ENCODE measurements around the gene IFNK.
"Not testable (repeated sequence)": the region's sequence is repeated elsewhere in the genome, so short reads cannot be mapped to it uniquely, and the experiment has no call there.

Gene IFNK, protein sequence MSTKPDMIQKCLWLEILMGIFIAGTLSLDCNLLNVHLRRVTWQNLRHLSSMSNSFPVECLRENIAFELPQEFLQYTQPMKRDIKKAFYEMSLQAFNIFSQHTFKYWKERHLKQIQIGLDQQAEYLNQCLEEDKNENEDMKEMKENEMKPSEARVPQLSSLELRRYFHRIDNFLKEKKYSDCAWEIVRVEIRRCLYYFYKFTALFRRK

DNA sequence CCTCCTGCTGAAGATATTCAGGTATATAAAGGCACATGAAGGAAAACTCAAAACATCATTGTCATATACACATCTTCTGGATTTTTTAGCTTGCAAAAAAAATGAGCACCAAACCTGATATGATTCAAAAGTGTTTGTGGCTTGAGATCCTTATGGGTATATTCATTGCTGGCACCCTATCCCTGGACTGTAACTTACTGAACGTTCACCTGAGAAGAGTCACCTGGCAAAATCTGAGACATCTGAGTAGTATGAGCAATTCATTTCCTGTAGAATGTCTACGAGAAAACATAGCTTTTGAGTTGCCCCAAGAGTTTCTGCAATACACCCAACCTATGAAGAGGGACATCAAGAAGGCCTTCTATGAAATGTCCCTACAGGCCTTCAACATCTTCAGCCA is at the start of gene IFNK:
TSS of gene IFNK (plus strand) at position 55 of the 400 bp plus-strand sequence. CDS start at position 102, 47 bp downstream.
- no peak for FAIRE-seq

DNA sequence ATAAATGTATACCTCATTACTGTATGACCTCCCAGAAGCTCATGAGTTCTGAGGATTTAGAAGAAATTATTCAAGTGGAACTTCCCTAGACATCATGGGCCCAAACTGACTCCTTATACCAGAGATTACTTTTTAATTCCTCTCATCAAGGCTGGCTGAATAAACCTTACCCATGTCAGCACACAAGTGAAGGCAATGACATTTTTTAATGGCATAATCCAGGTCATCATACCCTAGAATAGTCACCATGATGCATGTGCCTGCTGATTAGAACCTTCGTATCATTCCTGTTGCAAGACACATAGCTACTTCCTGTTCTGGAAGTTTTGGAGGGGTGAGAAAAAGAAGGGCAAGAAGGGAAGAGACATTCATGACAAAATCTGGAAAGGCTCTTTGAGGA is 49.8 kb upstream of the IFNK start:
- no peak for FAIRE-seq

DNA sequence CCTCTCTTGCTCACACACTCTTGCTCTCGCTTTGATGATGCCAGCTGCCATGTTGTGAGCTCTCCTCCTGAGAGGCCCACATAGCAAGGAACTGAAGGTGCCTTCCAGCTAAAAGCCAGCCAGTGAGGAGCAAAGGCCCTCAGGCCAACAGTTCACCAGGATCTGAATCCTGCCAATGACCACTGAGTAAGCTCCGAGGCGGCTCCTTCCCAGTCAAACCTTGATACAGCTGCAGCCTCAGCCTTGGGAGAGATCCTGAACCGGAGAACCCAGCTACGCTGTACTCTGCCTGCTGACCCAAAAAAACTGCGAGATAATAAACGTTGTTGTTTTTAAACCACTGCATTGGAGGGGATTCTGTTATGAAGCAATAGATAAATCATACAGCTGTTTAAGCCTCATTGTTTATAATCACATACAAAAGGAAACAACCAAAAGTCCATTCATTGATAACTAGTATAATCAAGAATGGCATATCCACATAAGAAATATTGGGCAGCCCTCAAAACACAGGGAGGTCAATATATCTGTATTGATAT is 49.0 kb upstream of the IFNK start:
- no peak for FAIRE-seq

DNA sequence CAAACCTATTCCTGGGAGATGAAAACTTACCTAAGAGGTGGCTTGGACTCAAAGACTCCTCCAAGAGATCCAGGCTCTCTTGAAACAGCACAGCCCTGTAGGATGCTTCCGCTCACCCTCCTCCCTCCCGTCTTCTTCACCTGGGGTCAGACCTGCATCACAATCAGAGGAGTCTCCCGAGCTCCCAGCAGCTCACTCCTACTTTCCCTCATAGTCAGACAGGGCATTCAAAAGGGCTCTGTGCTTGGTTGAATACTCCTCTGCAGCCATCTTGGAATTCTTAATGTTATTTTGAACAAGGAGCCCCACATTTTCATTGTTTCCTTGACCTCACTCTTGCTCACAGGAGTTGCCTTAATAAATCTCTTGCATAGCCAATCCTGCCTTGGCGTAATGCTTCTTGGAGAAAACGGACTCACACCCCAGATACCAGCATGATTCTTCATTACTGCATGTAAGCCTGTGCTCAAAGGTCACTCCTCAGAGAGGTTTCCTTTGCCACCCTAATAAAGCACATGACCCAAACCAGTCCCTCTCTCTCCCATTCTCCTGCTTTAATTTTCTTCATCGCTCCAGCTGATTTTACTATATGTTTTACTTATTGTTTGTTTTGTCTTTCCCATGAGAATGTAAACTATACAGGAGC is 47.1 kb upstream of the IFNK start:
- FAIRE-seq = no peak

DNA sequence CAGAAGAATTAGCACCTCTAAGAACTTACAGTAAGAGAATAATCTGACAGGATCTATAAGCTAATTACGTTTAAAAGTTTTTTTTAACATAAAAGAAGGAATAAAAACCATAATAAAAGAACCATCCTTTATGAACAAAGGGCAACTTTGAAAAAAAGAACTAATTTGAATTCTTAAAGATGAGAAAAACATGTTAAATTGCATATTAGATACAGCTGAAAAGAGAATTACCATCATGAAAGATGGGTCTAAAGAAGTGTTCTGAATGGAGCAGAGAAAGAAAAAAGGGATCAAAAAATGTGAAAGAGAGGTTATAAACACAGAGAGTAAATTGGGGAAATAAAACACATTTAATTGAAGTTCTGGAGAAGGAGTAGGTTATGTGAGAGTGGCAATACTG is 45.8 kb upstream of the IFNK start:
- no peak for FAIRE-seq

DNA sequence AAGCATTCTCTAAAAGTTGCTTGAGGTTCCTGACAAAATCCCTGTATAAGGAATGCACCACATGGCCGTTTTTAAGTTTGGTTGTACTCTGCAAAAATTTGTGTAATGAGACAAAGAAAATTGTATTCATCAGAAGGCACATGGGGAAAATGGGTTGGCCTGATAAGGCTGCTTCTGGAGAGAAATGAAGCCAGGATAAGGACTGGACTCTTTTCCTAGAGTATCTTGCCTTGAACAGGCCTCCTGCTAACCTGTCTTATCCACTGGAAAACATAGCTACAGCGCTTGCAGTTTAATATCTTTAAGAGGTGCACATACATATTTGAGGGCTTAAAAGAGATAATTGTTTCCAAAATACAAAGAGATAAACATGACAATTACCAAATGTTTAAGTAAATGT is 41.4 kb upstream of the IFNK start:
- FAIRE-seq = no peak

DNA sequence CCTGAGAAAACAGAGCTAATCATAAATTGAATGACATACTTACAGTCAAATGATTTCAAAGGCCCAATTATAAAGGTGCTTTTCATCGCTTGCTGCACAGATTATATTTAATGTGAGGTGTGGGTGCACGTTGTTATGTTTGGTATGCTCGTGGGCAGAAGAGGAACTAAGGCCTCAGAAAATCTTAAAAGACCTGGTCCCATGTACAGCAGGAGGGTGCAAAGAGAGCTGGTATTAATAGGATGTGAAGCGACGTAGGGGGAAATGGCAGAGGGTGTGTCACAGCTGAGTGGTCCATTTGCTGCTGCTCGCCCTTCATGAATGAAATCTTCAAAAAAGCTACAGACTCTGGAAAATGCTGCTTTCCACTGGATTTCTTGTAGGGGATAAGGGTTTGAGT is 40.5 kb upstream of the IFNK start:
- no peak for FAIRE-seq

DNA sequence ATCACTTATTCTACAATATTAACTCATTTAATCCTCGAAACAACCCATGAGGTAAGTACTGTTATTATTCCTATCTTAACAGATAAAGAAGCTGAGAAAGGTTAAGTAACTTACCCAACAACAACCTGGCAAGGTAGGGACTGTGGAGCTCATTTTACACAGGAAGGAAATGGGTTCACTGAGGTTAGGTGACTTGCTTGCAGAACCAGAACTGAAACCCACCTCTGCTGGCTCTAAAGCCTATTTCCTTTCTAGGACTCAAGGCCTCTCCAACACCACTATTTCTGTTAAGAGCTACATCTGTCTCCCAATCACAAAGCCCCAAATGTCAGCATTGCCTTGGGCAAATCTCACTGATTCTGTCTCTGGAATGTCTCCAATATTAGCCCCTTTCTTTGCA is 38.9 kb upstream of the IFNK start:
- no peak for FAIRE-seq

DNA sequence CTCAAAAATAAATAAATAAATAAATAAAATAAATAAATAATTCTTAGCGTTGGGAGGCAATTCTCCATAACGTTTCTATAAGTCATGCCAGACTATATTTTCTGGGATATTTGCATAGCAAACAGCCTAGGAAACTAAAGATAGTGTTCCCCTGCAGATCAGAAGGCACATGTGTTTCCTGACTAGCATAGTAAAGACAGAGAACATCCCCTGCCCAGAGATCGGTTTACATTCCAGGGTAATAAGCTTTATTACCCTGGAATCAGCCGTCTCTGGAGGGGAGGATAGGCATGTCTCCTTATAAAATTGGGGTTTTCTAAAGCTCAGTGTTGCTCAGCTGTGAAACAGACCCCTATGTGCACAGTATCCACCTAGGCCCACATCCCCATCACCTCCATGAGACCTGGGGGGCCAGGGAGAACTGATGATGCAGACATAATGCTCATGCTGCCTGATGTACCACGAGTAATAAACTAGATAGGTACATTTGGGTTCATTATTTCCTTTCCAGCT is 36.9 kb upstream of the IFNK start:
- no peak for FAIRE-seq

DNA sequence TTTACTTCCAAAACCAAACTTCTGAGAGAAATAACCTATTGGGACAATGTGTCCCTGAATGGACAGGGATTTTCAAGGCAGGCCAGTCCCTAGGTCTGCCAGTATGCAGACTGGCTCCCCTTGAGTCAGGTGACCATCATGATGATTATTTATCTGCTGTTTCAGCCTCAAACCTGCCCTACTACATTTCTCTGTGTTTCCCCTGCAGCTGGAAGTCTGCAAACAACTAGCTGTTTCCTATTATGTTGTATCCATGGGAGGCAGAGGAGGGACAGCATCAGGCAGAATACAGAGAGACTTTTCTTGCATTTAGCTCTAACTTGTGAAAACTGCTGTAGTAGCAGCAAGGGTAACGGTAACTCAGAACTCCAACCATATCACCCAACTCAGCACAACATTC is 36.2 kb upstream of the IFNK start:
- FAIRE-seq = no peak

DNA sequence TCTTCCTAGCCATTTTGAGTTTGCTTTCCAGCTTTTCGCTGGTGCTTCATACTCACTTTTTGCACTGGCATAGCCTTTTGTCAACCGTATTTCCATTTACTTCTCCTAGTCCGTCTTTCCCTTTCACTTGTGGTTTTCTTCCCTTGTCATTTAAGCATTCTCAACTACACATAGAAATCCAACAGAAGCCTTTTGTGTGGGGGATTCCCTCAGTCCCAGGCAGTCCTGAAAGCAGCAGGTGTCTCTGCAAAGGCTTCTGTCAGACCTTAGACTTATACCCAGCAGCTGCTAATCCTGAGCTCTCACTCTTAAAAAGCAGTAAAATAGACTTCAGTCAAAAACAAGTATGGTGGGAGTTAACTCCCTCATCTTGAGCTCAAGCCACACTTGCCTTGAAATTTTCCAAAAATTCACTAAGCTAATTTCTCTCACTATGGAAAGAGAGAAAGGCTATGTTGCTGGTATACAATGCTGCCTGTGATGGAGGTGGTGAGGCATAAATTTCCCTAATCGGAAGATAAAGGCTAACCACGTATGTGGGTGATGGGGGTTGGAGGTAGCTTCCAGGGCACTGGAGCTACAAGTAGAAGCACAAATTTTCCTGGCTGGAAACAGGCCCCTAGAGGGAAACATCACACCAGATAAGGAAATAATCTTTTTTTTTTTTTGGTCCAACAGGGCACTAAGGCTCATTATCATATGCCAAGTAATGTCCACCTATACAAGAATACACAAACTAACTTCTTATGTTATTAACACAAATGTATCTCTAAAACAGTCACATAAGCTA is 34.8 kb upstream of the IFNK start:
- FAIRE-seq = no peak

DNA sequence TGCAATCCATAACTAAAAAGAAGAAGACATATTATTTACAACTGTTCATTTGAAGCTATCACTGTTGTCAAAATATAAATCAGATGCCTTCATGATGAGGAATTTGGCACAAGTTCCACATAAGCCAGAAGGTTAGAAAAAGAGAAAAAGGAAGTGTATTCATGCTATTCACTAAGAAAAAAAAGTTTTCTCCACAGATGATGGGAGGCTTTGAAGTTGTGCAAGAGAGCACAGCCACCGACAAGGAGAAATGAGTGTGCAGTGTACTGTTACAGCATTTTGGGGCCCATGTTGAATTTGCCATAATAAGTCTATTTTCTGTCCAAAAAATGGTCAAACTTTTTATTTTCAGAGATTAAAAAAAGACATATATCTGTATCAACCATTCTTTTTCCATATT is 32.9 kb upstream of the IFNK start:
- no peak for FAIRE-seq

DNA sequence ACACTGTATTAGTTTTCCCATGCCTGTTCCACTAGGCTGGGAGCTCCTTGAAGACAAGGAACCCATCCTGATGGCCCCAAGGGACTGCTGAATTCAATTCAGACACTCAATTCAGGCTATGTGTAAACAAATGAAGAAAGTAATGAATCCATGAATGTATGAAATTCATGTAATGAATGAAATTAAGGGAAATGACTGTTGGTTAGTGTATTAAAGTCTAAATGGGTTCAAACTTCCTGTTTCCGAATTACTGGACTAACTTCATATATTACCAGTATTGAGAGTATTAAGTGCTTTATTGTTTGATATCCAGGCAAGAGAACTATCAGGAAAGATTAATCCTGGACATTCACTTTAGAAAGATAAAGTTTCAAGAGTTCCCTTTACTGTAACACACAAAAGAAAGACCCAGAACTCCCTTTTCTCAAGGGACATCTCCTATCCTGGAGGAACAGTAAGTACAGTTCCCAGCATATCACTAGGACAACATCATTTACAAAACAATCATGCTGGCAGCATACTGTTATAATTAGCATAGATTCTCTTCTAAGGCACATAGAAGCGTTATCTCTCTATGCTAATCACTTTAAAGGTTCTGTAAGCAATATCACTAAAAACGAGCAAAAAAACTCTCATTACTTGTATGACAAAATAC is 28.5 kb upstream of the IFNK start:
- no peak for FAIRE-seq

DNA sequence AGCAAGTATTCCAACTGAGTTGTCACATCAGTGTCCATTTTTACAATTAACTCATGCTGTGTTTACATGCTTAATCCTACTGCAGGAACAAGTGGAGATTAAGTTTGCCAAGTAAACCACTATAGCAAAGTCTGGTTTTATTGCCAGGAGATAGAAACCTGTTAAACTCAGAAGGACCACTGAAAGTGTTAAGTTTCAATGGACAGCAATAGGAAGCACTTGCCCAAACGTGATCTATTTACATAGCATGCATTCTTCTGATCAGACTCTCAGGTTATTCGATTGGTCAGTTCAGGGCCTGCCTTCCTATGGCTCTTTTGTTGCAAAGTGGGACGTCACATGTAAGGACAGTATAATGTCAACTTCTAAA is 28.0 kb upstream of the IFNK start:
- no peak for FAIRE-seq

DNA sequence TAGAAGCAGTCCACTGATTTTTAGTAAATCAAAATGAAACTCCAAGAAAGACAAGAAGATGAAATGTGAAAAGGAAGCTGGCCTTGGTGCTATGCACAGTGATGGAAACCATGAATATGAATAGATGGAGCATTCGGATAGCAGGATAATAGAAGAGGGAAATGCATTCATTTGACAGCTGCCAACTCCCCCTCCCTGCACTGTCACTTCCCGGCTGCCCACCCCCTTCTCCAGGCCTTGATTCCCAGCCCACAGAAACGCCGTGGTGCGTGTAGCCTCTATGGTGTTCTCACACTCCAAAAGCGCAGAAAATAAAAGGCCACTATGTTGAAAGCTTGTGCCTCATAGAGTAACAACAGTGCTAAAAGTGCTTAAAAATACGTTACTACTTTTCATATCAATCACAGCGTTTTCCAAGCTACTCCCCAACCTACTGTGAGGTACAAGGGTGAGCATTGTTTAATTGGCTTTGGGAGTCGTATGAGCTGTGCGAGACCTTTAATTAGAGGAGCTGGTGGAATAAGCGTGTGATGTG is 26.1 kb upstream of the IFNK start:
- no peak for FAIRE-seq

DNA sequence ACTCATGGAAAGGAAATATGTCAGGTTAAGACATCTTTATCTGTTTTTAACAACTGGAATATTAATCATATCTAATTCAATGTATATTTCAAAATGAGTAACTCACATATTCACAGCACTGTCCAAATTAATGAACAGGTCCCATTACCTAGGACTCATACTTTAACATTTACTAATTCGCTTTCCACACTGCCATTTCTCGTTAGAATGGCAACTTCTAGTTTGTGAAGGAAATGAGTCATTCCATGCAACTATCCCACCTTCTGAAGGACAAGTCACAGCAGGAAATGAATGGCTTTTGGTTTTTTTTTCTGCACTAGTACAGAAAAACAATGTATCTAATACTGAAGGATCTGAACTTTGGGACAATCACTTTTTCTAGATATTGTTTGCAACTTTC is 24.6 kb upstream of the IFNK start:
- peak; percentile 62 for FAIRE-seq

DNA sequence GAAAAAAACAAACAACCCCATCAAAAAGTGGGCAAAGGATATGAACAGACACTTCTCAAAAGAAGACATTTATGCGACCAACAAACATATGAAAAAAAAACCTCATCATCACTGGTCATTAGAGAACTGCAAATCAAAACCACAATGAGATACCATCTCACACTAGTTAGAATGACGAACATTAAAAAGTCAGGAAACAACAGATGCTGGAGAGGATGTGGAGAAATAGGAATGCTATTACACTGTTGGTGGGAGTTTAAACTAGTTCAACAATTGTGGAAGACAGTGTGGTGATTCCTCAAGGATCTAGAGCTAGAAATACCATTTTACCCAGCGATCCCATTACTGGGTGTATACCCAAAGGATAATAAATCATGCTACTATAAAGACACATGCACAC is 23.2 kb upstream of the IFNK start:
- FAIRE-seq = not testable (repeated sequence)

DNA sequence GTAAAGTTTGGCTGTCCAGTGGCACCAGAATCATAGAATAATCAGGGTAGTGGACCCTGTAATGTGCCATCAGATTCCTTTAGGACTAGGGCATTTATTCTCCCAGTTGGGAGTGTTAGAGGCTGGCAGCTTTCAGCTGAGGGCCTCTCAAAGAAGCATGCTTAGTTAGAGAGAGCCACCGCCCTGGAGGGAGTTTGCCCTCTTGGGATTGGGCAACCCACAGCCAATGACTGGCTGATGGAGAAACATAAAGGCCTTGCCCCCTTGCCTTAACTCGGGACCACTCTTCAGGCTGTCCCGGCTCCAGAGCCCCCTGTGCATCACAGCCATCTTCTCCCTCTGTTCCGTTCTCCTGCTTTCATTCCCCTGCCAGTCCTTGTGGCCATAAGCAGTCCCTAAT is 20.5 kb upstream of the IFNK start:
- no peak for FAIRE-seq

DNA sequence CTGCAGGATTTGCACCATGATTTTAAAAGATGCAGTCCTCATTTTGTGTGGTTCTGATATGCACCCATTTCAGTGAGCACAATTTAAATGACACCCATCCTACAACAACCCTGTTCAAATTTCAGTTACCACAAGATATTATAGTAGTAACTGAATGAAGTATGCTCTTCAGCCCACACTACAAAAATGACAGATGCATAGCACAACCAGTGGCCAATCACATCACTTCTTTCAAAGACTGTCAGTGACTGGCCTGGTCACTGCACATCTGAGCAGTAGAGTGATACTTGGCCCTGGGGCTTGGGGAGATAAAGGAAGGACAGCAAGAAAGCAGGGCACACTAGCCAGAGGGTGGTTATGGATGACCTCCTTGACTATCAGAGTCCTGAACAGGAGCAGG is 19.8 kb upstream of the IFNK start:
- FAIRE-seq = no peak

DNA sequence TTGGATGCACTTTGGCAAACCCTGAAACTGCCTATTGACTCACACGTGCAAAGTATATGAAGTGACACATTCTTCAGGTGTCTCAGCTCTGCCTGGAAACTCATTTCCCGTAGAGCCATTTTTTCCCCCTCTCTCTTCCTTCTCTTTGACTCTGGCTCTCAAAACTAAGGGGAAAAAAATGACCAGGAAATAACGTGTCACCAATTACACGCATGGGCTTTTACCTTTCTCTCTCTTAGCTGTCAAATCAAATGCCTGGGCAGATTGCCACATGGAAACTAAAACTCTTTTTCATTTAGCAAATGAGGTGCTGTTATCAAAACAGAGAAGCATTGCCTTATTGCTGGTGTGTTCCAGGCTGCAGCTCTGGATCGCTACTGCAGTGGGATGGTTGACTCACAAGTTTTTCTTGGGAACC is 18.3 kb upstream of the IFNK start:
- no peak for FAIRE-seq

DNA sequence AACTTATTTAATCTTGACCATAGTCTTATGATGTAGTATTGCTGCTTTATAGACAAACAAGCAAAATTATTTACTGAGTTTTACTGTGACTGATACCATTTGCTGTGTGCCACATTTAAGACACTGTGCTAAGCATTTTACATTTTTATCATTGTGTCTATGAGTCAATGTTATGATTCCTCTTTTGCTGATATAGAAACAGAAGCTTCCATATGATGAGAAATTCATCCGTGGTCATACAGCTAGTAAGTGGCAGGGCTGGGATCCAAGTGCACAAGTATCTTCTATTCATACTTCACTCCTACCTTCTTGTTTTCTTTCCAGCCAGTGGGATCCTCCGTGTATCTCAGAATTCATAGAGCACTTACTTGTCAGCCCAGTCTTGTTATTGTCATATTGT is 17.1 kb upstream of the IFNK start:
- FAIRE-seq = no peak

DNA sequence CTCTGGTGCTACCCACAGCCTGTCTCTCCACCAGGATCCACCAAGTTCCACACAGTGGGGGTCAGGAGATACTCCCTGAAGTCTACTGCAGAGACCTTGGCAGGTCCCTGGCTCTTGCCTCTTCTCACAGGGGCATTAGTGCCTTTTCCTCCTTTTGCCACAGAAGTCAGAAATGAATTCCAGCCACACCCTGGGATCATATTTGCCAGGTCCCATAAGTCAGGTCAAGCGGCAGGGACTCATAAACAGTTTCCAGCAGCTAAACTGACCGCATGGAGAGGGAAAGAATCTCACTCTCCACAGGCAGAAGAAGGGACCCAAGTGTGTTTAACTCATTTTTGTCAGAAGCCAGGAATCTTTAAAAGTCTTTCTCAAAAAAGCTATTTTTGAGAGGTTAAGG is 13.3 kb upstream of the IFNK start:
- FAIRE-seq = no peak

DNA sequence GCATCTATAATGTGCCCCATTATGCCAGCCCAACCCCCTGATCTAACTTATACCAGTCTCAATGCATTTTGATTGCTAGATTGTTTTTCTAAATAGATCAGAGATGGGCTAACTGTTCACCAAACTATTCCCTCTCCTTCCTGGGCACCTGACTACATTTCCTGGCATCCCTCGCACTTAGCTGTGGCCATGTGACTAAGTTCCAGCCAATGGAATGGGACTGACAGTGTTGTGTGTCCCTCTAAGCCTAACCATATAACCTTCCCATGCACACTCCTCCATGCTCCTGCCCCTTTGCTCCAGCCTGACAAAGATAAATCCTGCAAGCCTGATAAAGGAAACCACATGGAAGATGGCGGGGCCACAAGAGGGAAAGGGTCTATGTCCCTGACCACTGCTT is 12.3 kb upstream of the IFNK start:
- no peak for FAIRE-seq
